Measurements from ENCODE around the gene PTPN4.

The PTPN4 gene

GRCh38 chr2:119821266-119821665 lies 61.5 kb downstream of the PTPN4 start:
- no peak for TF ChIP-seq ZNF274 (IDR thresholded peaks at IDR 0.05; ENCODE audit: low read depth, low read length)
- H3K4me3 ChIP-seq (ENCODE audit: low read length), result no peak overlapping the region

- H3K4me3 ChIP-seq (ENCODE audit: low read length), result no peak overlapping the region
- TF ChIP-seq ZNF274 (IDR thresholded peaks at IDR 0.05; ENCODE audit: low read depth, low read length), result no peak
These were observed 64.1 kb downstream of the PTPN4 start for GRCh38 chr2:119823734-119824334.

- no peak overlapping the region for H3K4me3 ChIP-seq (ENCODE audit: low read length)
- TF ChIP-seq ZNF274 (IDR thresholded peaks at IDR 0.05; ENCODE audit: low read depth, low read length), result no peak
These were observed 66.7 kb downstream of the PTPN4 start for GRCh38 chr2:119826370-119826961.

GRCh38 chr2:119827866-119828507 lies 68.3 kb downstream of the PTPN4 start:
- TF ChIP-seq ZNF274 (IDR thresholded peaks at IDR 0.05; ENCODE audit: low read depth, low read length), result no peak
- no peak overlapping the region for H3K4me3 ChIP-seq (ENCODE audit: low read length)

- no peak overlapping the region for H3K4me3 ChIP-seq (ENCODE audit: low read length)
- TF ChIP-seq ZNF274 (IDR thresholded peaks at IDR 0.05; ENCODE audit: low read depth, low read length), result no peak
These were observed 76.9 kb downstream of the PTPN4 start for GRCh38 chr2:119836455-119837142.

GRCh38 chr2:119837350-119837749 lies 77.6 kb downstream of the PTPN4 start:
- TF ChIP-seq ZNF274 (IDR thresholded peaks at IDR 0.05; ENCODE audit: low read depth, low read length), result no peak
- H3K4me3 ChIP-seq (ENCODE audit: low read length), result no peak overlapping the region

GRCh38 chr2:119837759-119838158 lies 78.0 kb downstream of the PTPN4 start:
- TF ChIP-seq ZNF274 (IDR thresholded peaks at IDR 0.05; ENCODE audit: low read depth, low read length), result no peak
- no peak overlapping the region for H3K4me3 ChIP-seq (ENCODE audit: low read length)

- no peak for TF ChIP-seq ZNF274 (IDR thresholded peaks at IDR 0.05; ENCODE audit: low read depth, low read length)
- H3K4me3 ChIP-seq (ENCODE audit: low read length), result no peak overlapping the region
These were observed 78.5 kb downstream of the PTPN4 start for GRCh38 chr2:119838179-119838578.

GRCh38 chr2:119841550-119841949 lies 81.8 kb downstream of the PTPN4 start:
- TF ChIP-seq ZNF274 (IDR thresholded peaks at IDR 0.05; ENCODE audit: low read depth, low read length), result no peak
- H3K4me3 ChIP-seq (ENCODE audit: low read length), result no peak overlapping the region

GRCh38 chr2:119846021-119846420 lies 86.3 kb downstream of the PTPN4 start:
- TF ChIP-seq ZNF274 (IDR thresholded peaks at IDR 0.05; ENCODE audit: low read depth, low read length), result no peak
- H3K4me3 ChIP-seq (ENCODE audit: low read length), result no peak overlapping the region

GRCh38 chr2:119849838-119850565 lies 90.3 kb downstream of the PTPN4 start:
- TF ChIP-seq ZNF274 (IDR thresholded peaks at IDR 0.05; ENCODE audit: low read depth, low read length), result no peak
- H3K4me3 ChIP-seq (ENCODE audit: low read length), result no peak overlapping the region

- no peak for TF ChIP-seq ZNF274 (IDR thresholded peaks at IDR 0.05; ENCODE audit: low read depth, low read length)
- no peak overlapping the region for H3K4me3 ChIP-seq (ENCODE audit: low read length)
These were observed 92.5 kb downstream of the PTPN4 start for GRCh38 chr2:119852214-119852613.

GRCh38 chr2:119853777-119854399 lies 94.2 kb downstream of the PTPN4 start:
- TF ChIP-seq ZNF274 (IDR thresholded peaks at IDR 0.05; ENCODE audit: low read depth, low read length), result no peak
- H3K4me3 ChIP-seq (ENCODE audit: low read length), result no peak overlapping the region

- no peak for TF ChIP-seq ZNF274 (IDR thresholded peaks at IDR 0.05; ENCODE audit: low read depth, low read length)
- no peak overlapping the region for H3K4me3 ChIP-seq (ENCODE audit: low read length)
These were observed 96.8 kb downstream of the PTPN4 start for GRCh38 chr2:119856469-119856901.
